NT2/D1 (cell line): ENCODE data around the gene MAP9.

ENCODE experiments used
- SUZ12 ChIP-seq: IDR thresholded peaks from 2 replicates; pipeline ENCODE4 v1.6.1; 2011; ENCODE audit not compliant: insufficient read length, insufficient read depth; ENCODE audit errors: extremely low read depth
- YY1 ChIP-seq: IDR thresholded peaks from 2 replicates; pipeline ENCODE4 v1.6.1; 2011; ENCODE audit not compliant: insufficient read length, insufficient read depth
- ZNF274 ChIP-seq: IDR thresholded peaks from 2 replicates; pipeline ENCODE4 v1.6.1; 2011; ENCODE audit warnings: mild to moderate bottlenecking, low read depth, low read length

- TF ChIP-seq SUZ12: no peak
- TF ChIP-seq ZNF274: no peak
- TF ChIP-seq YY1: no peak
Measured at GRCh38 chr4:155376387-155377268, at the start of gene MAP9.
